Peyer's patch (tissue), 4 donors: Measurements from ENCODE around the gene DEAF1. TPM values are rescaled to one million over a fixed set of nuclear protein-coding genes. Genes with fewer than 3 reads are reported as not detected.

ENCODE experiments used
- DNase-seq, 3 donors: peaks; one replicate each; pipeline ENCODE4 v3.0.0-alpha.2; 2017 to 2019
- H3K27ac ChIP-seq, 4 donors: fragments of 200-600 bp; sonication (generic); one replicate each; pipeline ENCODE4 v1.5.1; 2016 to 2019
- H3K27me3 ChIP-seq, 2 donors: fragments of 200-600 bp; sonication (generic); one replicate each; pipeline ENCODE4 v1.5.1; 2019
- H3K36me3 ChIP-seq, 3 donors: fragments of 200-600 bp; sonication (generic); one replicate each; pipeline ENCODE4 v1.5.1; 2016 to 2019
- H3K4me1 ChIP-seq, 4 donors: fragments of 200-600 bp; sonication (generic); one replicate each; pipeline ENCODE4 v1.5.1; 2016 to 2019
- H3K4me3 ChIP-seq, 4 donors: fragments of 200-600 bp; sonication (generic); 1 replicate in 3 of 4; 2 replicates in 1 of 4; pipeline ENCODE4 v1.5.1; 2016 to 2019; ENCODE audit warnings: mild to moderate bottlenecking in 1 of 4
- H3K9me3 ChIP-seq, 4 donors: fragments of 200-600 bp; sonication (generic); one replicate each; pipeline ENCODE4 v1.5.1; 2016 to 2019; ENCODE audit warnings: mild to moderate bottlenecking in 1 of 4
- POLR2A ChIP-seq, 2 donors: fragments of 450-650 bp; IDR thresholded peaks; one replicate each; pipeline ENCODE4 v1.5.1; 2017; ENCODE audit warnings: antibody characterized with exemption in 2 of 2, mild to moderate bottlenecking in 2 of 2, moderate library complexity in 2 of 2
- total RNA-seq, 4 donors: library from RNA; depleted of rRNA; stranded (reverse); fragments of >200 nt; gene quantifications; one replicate each; pipeline ENCODE4 v1.1.0, GENCODE V29; 2016
- TF ChIP-seq, protein P1 (sequence below), 6 experiments: fragments of 450-650 bp in 4 of 6; fragments of 200-600 bp in 2 of 6; sonication (generic) in 1 of 6; IDR thresholded peaks; one replicate each; pipeline ENCODE4 v1.5.1; 2017 to 2019; ENCODE audit warnings: antibody characterized with exemption in 6 of 6, mild to moderate bottlenecking in 3 of 6, moderate library complexity in 1 of 6

Gene DEAF1
- total RNA-seq, 4 donors from 2014 or later: 14.9 to 56.2 (median 47.0) TPM

DNA sequence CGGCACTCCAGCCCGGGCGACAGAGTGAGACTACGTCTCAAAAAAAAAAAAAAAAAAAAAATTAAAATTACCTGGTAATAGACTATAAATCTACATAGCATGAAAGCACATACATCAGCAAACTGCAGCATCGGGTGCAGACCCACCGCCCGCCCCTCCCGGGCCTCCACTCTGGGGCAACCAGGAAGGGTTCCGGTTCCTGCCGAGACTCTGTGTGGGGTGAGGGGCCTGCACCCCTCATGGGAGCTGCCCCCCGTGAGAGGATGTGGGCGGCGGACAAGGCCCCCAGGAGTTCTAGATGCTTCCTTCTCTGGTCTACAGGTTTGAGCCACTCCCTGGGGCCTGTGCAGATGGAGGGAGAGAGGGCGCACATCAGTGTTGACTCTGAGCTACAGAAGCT lies 48.8 kb downstream of the DEAF1 start:
- no peak for DNase-seq
- no peak for TF ChIP-seq POLR2A (IDR thresholded peaks at IDR 0.05)
- TF ChIP-seq, protein P1, sequence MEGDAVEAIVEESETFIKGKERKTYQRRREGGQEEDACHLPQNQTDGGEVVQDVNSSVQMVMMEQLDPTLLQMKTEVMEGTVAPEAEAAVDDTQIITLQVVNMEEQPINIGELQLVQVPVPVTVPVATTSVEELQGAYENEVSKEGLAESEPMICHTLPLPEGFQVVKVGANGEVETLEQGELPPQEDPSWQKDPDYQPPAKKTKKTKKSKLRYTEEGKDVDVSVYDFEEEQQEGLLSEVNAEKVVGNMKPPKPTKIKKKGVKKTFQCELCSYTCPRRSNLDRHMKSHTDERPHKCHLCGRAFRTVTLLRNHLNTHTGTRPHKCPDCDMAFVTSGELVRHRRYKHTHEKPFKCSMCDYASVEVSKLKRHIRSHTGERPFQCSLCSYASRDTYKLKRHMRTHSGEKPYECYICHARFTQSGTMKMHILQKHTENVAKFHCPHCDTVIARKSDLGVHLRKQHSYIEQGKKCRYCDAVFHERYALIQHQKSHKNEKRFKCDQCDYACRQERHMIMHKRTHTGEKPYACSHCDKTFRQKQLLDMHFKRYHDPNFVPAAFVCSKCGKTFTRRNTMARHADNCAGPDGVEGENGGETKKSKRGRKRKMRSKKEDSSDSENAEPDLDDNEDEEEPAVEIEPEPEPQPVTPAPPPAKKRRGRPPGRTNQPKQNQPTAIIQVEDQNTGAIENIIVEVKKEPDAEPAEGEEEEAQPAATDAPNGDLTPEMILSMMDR (IDR thresholded peaks at IDR 0.05): no peak
- no peaks in the 10 kb centered on the region for H3K27me3 ChIP-seq
- peaks cover 0 to 19% (median 0%) of the 10 kb centered on the region in 3 donors for H3K36me3 ChIP-seq
- no peaks in the 10 kb centered on the region for H3K9me3 ChIP-seq
- no peak overlapping the region for H3K4me3 ChIP-seq
- no peak overlapping the region for H3K27ac ChIP-seq
- H3K4me1 ChIP-seq: no peaks in the 10 kb centered on the region

DNA sequence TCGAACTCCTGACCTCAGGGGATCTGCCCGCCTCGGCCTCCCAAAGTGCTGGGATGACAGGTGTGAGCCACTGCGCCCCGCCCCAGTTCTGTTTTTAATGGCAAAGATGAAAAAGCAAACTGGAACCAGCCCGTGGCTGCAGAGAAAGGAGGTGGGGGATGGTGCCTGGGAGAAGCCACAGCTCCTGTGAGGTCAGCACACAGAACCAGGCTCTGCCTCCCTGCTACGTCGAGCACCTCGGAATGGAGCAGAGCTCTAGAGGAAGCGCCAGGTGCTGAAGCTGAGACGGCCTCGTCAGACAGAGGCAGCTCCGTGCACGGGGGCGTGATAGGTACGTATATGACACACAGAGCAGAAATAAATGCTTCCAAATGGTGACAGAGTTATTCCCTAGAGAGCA lies 49.5 kb downstream of the DEAF1 start:
- H3K9me3 ChIP-seq: no peaks in the 10 kb centered on the region
- peaks cover 0 to 13% (median 0%) of the 10 kb centered on the region in 3 donors for H3K36me3 ChIP-seq
- no peak for DNase-seq
- no peak overlapping the region for H3K27ac ChIP-seq
- TF ChIP-seq POLR2A (IDR thresholded peaks at IDR 0.05): no peak
- TF ChIP-seq, protein P1 (IDR thresholded peaks at IDR 0.05): no peak
- H3K4me1 ChIP-seq: peaks cover 0 to 4% (median 0%) of the 10 kb centered on the region in 4 donors
- no peaks in the 10 kb centered on the region for H3K27me3 ChIP-seq
- H3K4me3 ChIP-seq: no peak overlapping the region

DNA sequence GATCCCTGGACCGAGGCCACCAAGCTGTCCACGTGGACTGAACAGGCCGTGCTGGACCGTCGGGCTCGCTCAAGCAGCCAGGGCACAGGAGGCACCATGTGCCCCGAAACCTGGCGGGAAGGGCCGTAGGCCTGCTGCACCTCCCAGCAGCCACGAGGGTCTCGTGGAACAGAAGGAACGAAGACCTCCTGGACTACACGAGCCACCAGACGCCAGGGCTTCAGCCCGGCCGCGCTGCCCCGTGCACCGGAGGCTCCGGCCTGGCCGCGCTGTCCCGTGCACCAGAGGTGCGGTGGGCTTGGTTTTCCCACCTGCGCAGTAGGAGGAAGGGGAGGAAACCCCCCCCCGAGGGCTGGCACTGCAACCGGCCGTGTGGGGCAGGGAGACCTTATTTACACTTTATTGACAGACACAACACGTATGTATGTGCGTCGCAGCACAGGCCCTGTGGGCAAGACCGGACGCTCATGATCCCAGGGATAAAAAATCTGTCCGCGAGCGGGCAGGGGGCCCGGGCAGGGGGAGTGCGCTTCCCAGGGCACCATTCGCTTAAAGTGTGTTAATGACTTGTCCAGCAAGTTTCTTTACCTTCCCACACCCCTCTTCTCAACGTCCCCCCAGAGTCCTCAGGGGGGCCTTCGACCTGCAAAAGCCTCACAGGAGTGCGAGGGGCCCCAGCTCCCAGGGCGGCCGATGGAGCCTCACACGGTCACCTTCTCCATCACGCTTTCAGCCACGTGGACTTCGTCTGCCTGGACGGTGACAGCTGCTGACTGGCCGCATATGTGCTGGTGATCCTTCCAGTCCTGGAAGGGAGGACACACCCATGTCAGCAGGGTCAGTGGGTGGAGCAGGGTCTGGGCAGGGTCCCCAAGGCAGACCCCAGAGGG lies 50.9 kb downstream of the DEAF1 start:
- no peaks in the 10 kb centered on the region for H3K27me3 ChIP-seq
- peaks cover 0 to 11% (median 0%) of the 10 kb centered on the region in 4 donors for H3K4me1 ChIP-seq
- no peak for TF ChIP-seq POLR2A (IDR thresholded peaks at IDR 0.05)
- TF ChIP-seq, protein P1 (IDR thresholded peaks at IDR 0.05): no peak
- H3K4me3 ChIP-seq: no peak overlapping the region
- H3K36me3 ChIP-seq: peaks cover 0 to 13% (median 0%) of the 10 kb centered on the region in 3 donors
- H3K27ac ChIP-seq: no peak overlapping the region
- DNase-seq: no peak
- H3K9me3 ChIP-seq: no peaks in the 10 kb centered on the region

DNA sequence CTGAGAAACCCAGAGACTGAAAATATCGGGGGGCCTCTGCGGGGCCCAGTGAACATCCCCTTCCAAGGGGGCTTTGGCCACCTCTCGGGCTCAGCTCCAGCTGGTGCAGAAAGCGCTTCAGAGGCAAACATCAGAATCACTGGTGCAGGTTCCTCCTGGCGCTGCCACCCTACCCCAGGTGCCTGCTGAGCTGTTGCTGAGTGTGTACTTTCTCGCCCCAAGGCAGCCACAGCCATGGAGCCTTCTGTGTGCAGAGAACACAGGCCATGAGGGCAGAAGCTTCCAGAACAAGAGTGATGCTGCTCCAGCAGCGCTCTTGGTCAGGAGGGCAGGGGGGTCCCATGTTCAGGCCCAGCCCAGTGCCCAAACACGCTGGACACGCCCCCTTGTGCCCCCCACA lies 51.7 kb downstream of the DEAF1 start:
- H3K27ac ChIP-seq: no peak overlapping the region
- no peak overlapping the region for H3K4me3 ChIP-seq
- peaks cover 0 to 11% (median 0%) of the 10 kb centered on the region in 4 donors for H3K4me1 ChIP-seq
- H3K36me3 ChIP-seq: peaks cover 0 to 13% (median 0%) of the 10 kb centered on the region in 3 donors
- H3K9me3 ChIP-seq: no peaks in the 10 kb centered on the region
- no peaks in the 10 kb centered on the region for H3K27me3 ChIP-seq
- DNase-seq: no peak
- no peak for TF ChIP-seq POLR2A (IDR thresholded peaks at IDR 0.05)
- TF ChIP-seq, protein P1 (IDR thresholded peaks at IDR 0.05): no peak

DNA sequence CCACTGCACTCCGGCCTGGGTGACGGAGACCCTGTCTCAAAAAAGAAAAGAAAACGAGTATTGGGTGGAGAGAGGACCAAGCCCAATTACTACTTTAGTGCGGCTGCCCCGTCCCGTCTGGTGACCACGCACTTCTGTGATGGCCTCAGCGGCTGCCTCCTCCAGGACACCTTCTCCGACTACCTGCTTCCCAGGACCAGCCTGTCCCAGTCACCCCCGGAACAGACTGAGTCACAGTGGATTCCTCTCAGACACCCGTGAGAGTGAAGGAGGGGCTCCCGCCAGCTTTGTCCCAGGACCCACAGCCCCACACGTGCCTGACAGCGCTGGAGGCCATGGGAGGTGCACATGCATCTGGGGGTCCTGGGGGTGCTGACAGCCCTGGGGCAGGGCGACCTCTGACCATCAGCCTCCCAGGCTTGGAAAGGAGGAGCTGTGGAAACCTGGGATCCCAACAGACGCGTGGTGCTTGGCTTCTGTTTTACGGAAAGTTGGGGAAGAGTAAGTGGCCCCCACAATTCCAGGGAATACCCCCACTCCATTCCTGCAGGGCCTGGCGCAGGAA lies 53.1 kb downstream of the DEAF1 start:
- Histone ChIP-seq H3K36me3 (peaks cover 0 to 13% (median 0%) of the 10 kb centered on the region in 3 donors), H3K27me3 (peaks cover 0 to 10% of the 10 kb centered on the region in 2 donors), H3K27ac (no peak overlapping the region), H3K4me3 (no peak overlapping the region), H3K9me3 (no peaks in the 10 kb centered on the region), H3K4me1 (peaks cover 0 to 17% (median 7%) of the 10 kb centered on the region in 4 donors)
- peak in 1 of 3 donors; percentile 37 for DNase-seq
- TF ChIP-seq, protein P1 (IDR thresholded peaks at IDR 0.05): no peak
